GM15510 (cell line): ENCODE results near the gene DOCK9.

Experiments
- POLR2A ChIP-seq: IDR thresholded peaks from 3 replicates; pipeline ENCODE4 v1.6.1; 2011; ENCODE audit warnings: borderline replicate concordance; ENCODE audit not compliant: insufficient read length; ENCODE audit errors: extremely low read depth

DOCK9 gene

GRCh38 chr13:98905199-98905598, 72.7 kb downstream of the DOCK9 start:
- TF ChIP-seq POLR2A = no peak

- TF ChIP-seq POLR2A = no peak
Measured at GRCh38 chr13:98900442-98900841, 77.4 kb downstream of the DOCK9 start.

DNA sequence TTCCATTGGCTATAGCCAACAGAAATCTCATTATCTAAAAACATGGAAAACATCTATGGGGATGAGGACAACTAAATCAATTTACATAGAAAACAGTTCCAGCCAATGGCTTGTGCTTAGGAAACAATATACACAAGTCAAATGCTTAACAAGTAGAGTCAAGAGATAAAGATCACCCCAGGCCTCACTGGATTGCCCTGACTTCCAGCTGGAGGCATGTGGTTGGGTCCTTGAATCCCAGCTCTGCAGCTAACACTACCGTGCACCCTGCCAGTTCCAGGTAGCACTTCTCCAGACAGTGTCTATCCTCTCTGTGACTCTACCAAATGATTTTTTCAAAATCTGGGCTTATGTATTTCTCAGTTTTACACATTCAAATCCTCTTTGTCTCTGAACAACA, 80.2 kb downstream of the DOCK9 start:
- no peak for TF ChIP-seq POLR2A

- TF ChIP-seq POLR2A = no peak
Measured at GRCh38 chr13:98896868-98897144, 81.1 kb downstream of the DOCK9 start.

DNA sequence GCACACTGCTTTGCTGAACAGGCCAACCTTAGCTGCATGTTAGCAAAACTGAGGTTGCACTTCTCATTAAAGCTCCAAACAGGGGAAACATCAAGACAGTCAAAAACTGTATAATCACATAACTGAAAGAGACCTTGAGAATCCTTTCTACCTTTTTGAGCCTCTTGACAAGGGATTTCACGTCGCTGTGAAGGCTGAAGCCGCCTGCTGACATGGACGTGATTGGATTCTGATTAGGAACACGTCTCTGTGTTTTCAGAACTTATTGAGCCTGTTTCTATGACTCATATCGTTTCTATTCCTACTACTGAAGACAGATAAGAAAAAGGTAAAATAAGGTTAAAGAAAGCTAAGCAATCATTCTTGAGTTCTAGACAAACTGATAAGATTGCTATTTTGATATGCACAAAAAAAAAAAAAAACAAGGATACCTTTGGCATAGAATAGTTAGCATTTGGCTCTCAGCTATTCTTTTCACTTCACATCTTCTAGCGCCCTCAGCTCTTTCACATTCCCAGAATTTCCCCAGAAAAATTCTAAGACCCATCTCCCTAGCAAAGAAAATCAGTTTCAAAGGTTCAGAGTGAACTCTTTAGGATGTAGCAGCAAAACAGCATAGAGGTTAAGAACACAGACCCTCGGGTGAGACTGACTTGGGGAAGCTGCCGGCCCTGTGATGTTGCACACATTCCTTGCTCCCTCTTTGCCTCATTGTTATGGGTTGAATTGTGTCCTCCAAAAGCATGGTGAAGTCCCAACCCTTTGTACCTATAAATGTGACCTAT, 81.6 kb downstream of the DOCK9 start:
- no peak for TF ChIP-seq POLR2A

GRCh38 chr13:98893371-98893770, 84.5 kb downstream of the DOCK9 start:
- no peak for TF ChIP-seq POLR2A

GRCh38 chr13:98892821-98893220, 85.0 kb downstream of the DOCK9 start:
- TF ChIP-seq POLR2A = no peak

GRCh38 chr13:98892077-98892476, 85.8 kb downstream of the DOCK9 start:
- TF ChIP-seq POLR2A = no peak

DNA sequence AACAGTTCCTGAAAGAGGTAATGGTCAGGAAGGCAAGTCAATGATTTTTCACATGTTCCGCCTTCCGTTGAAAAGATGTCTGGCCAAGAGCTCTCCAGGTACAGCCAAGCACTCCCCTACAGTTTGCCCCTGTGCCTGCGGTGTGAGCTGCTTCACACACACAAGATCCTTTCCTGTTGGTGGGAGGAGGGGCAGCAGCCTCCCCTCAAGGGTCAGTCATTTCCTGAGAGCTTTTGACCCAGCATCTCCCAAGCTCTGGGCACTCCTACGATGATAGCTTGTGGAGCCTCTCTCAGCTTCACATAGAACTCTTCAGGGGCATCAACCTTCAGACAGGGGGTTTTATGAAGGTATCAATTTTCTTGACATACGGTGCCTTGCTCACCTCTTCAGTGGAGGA, 86.9 kb downstream of the DOCK9 start:
- TF ChIP-seq POLR2A = no peak

DNA sequence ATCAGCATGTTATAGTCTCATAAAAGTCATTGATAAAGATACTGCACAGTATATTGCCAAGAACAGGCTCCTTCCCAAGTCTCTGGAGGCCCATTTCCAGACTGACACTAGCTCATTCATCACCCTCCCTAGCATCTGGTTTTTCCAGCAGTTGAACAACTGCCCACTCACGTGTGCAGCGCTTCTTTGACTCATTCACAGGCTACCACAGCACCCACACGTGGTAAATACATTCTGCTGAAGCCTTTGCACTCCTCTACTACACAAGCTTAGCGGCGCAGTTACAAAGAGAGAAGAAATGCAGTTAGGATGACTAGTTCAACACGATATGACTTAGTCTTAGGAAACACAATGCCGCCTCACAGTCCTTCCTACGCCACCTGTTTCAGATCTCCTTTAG, 87.7 kb downstream of the DOCK9 start:
- TF ChIP-seq POLR2A = no peak

GRCh38 chr13:98889419-98890085, 88.3 kb downstream of the DOCK9 start:
- TF ChIP-seq POLR2A = no peak

GRCh38 chr13:98888890-98889279, 89.0 kb downstream of the DOCK9 start:
- TF ChIP-seq POLR2A = no peak

DNA sequence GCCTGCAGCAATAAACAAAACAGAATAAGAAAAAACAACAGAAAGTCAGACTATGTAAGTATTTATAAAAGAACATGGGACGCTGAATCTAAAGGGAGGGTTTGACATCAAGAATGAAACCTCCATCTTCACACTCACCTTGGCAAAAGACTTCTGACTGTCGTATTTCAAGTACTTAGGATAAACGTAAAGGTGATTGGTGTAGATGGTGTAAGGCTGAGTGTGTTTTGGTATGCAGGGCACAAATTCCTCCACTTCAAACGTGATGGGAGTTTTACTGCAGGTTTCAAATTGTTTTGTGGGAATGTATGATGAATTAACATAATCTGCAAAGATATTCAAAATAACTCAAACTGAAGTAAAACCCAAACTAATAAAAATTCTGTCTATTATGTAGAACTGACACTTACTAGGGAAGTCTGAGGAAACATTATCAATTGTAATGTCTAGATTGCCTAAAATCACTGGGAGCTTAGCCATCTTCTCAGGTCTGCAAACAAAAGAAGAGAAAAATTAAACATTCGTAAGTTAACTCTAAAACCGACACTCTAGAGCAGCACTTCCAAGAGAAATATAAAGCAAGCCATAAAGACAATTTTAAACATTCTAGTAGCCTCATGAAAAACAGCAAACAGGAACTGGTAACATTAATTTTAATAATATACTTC, 89.5 kb downstream of the DOCK9 start:
- TF ChIP-seq POLR2A = no peak

- TF ChIP-seq POLR2A = no peak
Measured at GRCh38 chr13:98886587-98887230, 91.2 kb downstream of the DOCK9 start.

GRCh38 chr13:98885600-98885999, 92.3 kb downstream of the DOCK9 start:
- TF ChIP-seq POLR2A = no peak
